WTC11 (cell line): Measurements from ENCODE around the gene REX1BD. TPM values are rescaled to one million over a fixed set of nuclear protein-coding genes. Genes with fewer than 3 reads are reported as not detected.

Experiments used
- ATAC-seq: fragments of 200-7000 bp; cut with Tn5 transposase; 2 replicates; pipeline ENCODE4 v1.10.0; 2021; ENCODE audit warnings: mild to moderate bottlenecking, moderate library complexity
- CTCF ChIA-PET: fragments of 300-600 bp; sonication (Branson Sonifier 250); formaldehyde crosslinking; loops from one replicate; lab custom pipeline; 2021; ENCODE audit warnings: antibody characterized with exemption; lab: Charles Lee
- POLR2A ChIA-PET: fragments of 350-600 bp; sonication (Branson Sonifier 250); formaldehyde crosslinking; loops from one replicate; lab custom pipeline; 2021; ENCODE audit warnings: antibody characterized with exemption; lab: Charles Lee
- DNase-seq: peaks from one replicate; pipeline ENCODE4 v3.0.0; 2021; ENCODE audit warnings: low spot score
- H3K27ac Mint-ChIP-seq: 2 replicates; pipeline ENCODE4 v1.8.0; 2021; ENCODE audit warnings: mixed read lengths
- H3K27me3 Mint-ChIP-seq: 2 replicates; pipeline ENCODE4 v1.8.0; 2021; ENCODE audit warnings: low read depth, mild to moderate bottlenecking, moderate library complexity, mixed read lengths
- H3K36me3 Mint-ChIP-seq: 2 replicates; pipeline ENCODE4 v1.8.0; 2021; ENCODE audit warnings: mixed read lengths
- H3K4me1 Mint-ChIP-seq: 2 replicates; pipeline ENCODE4 v1.8.0; 2022; ENCODE audit warnings: mixed read lengths
- H3K4me3 Mint-ChIP-seq: 2 replicates; pipeline ENCODE4 v1.8.0; 2021; ENCODE audit warnings: mild to moderate bottlenecking, moderate library complexity, mixed read lengths
- H3K9me3 Mint-ChIP-seq: 2 replicates; pipeline ENCODE4 v1.8.0; 2021; ENCODE audit warnings: mixed read lengths
- ATF3 ChIP-seq: sonication (generic); formaldehyde crosslinking; conservative IDR thresholded peaks from 2 replicates; pipeline ENCODE4 v1.8.1; 2022; ENCODE audit warnings: mild to moderate bottlenecking, missing genetic modification reagents
- CBFB ChIP-seq: sonication (generic); formaldehyde crosslinking; IDR thresholded peaks from 2 replicates; pipeline ENCODE4 v1.8.1; 2022; ENCODE audit warnings: mild to moderate bottlenecking, low read depth, missing genetic modification reagents
- CREM ChIP-seq: sonication (generic); formaldehyde crosslinking; IDR thresholded peaks from 2 replicates; pipeline ENCODE4 v1.8.1; 2022; ENCODE audit warnings: mild to moderate bottlenecking, missing genetic modification reagents, moderate library complexity
- E2F4 ChIP-seq: sonication (generic); formaldehyde crosslinking; IDR thresholded peaks from 2 replicates; pipeline ENCODE4 v1.8.1; 2022; ENCODE audit warnings: low read depth, mild to moderate bottlenecking, moderate library complexity, missing genetic modification reagents, borderline replicate concordance
- ESRRA ChIP-seq: sonication (generic); formaldehyde crosslinking; IDR thresholded peaks from 2 replicates; pipeline ENCODE4 v1.8.1; 2022; ENCODE audit warnings: mild to moderate bottlenecking, missing genetic modification reagents, borderline replicate concordance
- FOXK1 ChIP-seq: sonication (generic); formaldehyde crosslinking; IDR thresholded peaks from 2 replicates; pipeline ENCODE4 v1.8.0; 2022; ENCODE audit warnings: mild to moderate bottlenecking, moderate library complexity, missing genetic modification reagents
- FOXP1 ChIP-seq: sonication (generic); formaldehyde crosslinking; IDR thresholded peaks from 2 replicates; pipeline ENCODE4 v1.8.0; 2022; ENCODE audit warnings: missing genetic modification reagents, mild to moderate bottlenecking, moderate library complexity, borderline replicate concordance
- FOXP4 ChIP-seq: sonication (generic); formaldehyde crosslinking; IDR thresholded peaks from 2 replicates; pipeline ENCODE4 v1.8.0; 2022; ENCODE audit warnings: mild to moderate bottlenecking, missing genetic modification reagents
- JUN ChIP-seq: sonication (generic); formaldehyde crosslinking; IDR thresholded peaks from 2 replicates; pipeline ENCODE4 v1.8.0; 2023; ENCODE audit warnings: mild to moderate bottlenecking, missing genetic modification reagents
- NFE2L1 ChIP-seq: sonication (generic); formaldehyde crosslinking; IDR thresholded peaks from 2 replicates; pipeline ENCODE4 v1.8.1; 2023; ENCODE audit warnings: missing genetic modification reagents
- TCF7 ChIP-seq: sonication (generic); formaldehyde crosslinking; IDR thresholded peaks from 2 replicates; pipeline ENCODE4 v1.8.0; 2022; ENCODE audit warnings: mild to moderate bottlenecking, low read depth, missing genetic modification reagents, moderate library complexity
- TEAD1 ChIP-seq: sonication (generic); formaldehyde crosslinking; IDR thresholded peaks from 2 replicates; pipeline ENCODE4 v1.8.0; 2022; ENCODE audit warnings: mild to moderate bottlenecking, missing genetic modification reagents
- ZNF232 ChIP-seq: sonication (generic); formaldehyde crosslinking; IDR thresholded peaks from 2 replicates; pipeline ENCODE4 v1.8.0; 2022; ENCODE audit warnings: mild to moderate bottlenecking, missing genetic modification reagents
- ZNF263 ChIP-seq: sonication (generic); formaldehyde crosslinking; IDR thresholded peaks from 2 replicates; pipeline ENCODE4 v1.8.1; 2022; ENCODE audit warnings: low read depth, mild to moderate bottlenecking, moderate library complexity, missing genetic modification reagents
- ZNF416 ChIP-seq: fragments of 250-450 bp; sonication (Bioruptor Pico); IDR thresholded peaks from 2 replicates; pipeline ENCODE4 v1.9.0; 2021; ENCODE audit warnings: mild to moderate bottlenecking, inconsistent platforms
- total RNA-seq: library from RNA; stranded (reverse); gene quantifications from 3 replicates; pipeline ENCODE4 v1.2.3, GENCODE V29; 2021
- TF ChIP-seq, protein P1 (sequence below): fragments of 250-450 bp; sonication (Bioruptor Pico); IDR thresholded peaks from 2 replicates; pipeline ENCODE4 v1.9.0; 2021; ENCODE audit warnings: mild to moderate bottlenecking, borderline replicate concordance
- TF ChIP-seq, protein P2 (sequence below): sonication (generic); formaldehyde crosslinking; IDR thresholded peaks from 2 replicates; pipeline ENCODE4 v1.8.1; 2023; ENCODE audit warnings: mild to moderate bottlenecking, moderate library complexity, missing genetic modification reagents
- TF ChIP-seq, protein P3 (sequence below): sonication (generic); formaldehyde crosslinking; IDR thresholded peaks from 2 replicates; pipeline ENCODE4 v1.8.1; 2023; ENCODE audit warnings: mild to moderate bottlenecking, missing genetic modification reagents, borderline replicate concordance
- TF ChIP-seq, protein P4 (sequence below): sonication (generic); formaldehyde crosslinking; IDR thresholded peaks from 2 replicates; pipeline ENCODE4 v1.8.0; 2023; ENCODE audit warnings: missing genetic modification reagents

Gene REX1BD
- total RNA-seq, 1 experiment from 2014 or later = 90.2 TPM

- H3K4me3 Mint-ChIP-seq = peak within 1 kb of the TSS; percentile 80
- no peak; the same call in 1 of the 2 replicates for ATAC-seq
- peaks cover 5% of the 10 kb centered on the region for H3K36me3 Mint-ChIP-seq
- H3K9me3 Mint-ChIP-seq = peaks cover 7% of the 10 kb centered on the region
- peaks cover 38% of the 10 kb centered on the region for H3K4me1 Mint-ChIP-seq
- peaks cover 78% of the 10 kb centered on the region for H3K27me3 Mint-ChIP-seq
- ChIA-PET POLR2A (interaction anchor here (0.7 to 2.4 kb wide), 3 partner anchors 8 to 24 kb away, joined by 4 to 8 read pairs (median 7); no protein-coding TSS in a partner anchor), CTCF (interaction anchor here (0.7 to 3.4 kb wide), 13 partner anchors 11 to 234 kb away, joined by 3 to 14 read pairs (median 4); no protein-coding TSS in a partner anchor)
- no peak within 1 kb of the TSS for H3K27ac Mint-ChIP-seq
- DNase-seq = peak; percentile 60
- TF ChIP-seq FOXK1 (CRISPR knock-in tag) (0 out of 2 replicates have a peak, but pooled peaks have one; percentile 42), NFE2L1 (CRISPR knock-in tag) (no peak), ZNF232 (no peak), ZNF416 (no peak), CREM (peak; percentile 85; the same call in 1 of the 2 replicates), E2F4 (CRISPR knock-in tag) (no peak), ESRRA (CRISPR knock-in tag) (no peak), JUN (CRISPR knock-in tag) (no peak), ATF3 (no peak), FOXP1 (CRISPR knock-in tag) (0 out of 2 replicates have a peak, but pooled peaks have one; percentile 26), TEAD1 (0 out of 2 replicates have a peak, but pooled peaks have one; percentile 16), CBFB (CRISPR knock-in tag) (no peak), TCF7 (CRISPR knock-in tag) (0 out of 2 replicates have a peak, but pooled peaks have one; percentile 20), ZNF263 (CRISPR knock-in tag) (peak; percentile 51; the same call in 1 of the 2 replicates), FOXP4 (CRISPR knock-in tag) (peak; percentile 77)
- TF ChIP-seq, protein P1, sequence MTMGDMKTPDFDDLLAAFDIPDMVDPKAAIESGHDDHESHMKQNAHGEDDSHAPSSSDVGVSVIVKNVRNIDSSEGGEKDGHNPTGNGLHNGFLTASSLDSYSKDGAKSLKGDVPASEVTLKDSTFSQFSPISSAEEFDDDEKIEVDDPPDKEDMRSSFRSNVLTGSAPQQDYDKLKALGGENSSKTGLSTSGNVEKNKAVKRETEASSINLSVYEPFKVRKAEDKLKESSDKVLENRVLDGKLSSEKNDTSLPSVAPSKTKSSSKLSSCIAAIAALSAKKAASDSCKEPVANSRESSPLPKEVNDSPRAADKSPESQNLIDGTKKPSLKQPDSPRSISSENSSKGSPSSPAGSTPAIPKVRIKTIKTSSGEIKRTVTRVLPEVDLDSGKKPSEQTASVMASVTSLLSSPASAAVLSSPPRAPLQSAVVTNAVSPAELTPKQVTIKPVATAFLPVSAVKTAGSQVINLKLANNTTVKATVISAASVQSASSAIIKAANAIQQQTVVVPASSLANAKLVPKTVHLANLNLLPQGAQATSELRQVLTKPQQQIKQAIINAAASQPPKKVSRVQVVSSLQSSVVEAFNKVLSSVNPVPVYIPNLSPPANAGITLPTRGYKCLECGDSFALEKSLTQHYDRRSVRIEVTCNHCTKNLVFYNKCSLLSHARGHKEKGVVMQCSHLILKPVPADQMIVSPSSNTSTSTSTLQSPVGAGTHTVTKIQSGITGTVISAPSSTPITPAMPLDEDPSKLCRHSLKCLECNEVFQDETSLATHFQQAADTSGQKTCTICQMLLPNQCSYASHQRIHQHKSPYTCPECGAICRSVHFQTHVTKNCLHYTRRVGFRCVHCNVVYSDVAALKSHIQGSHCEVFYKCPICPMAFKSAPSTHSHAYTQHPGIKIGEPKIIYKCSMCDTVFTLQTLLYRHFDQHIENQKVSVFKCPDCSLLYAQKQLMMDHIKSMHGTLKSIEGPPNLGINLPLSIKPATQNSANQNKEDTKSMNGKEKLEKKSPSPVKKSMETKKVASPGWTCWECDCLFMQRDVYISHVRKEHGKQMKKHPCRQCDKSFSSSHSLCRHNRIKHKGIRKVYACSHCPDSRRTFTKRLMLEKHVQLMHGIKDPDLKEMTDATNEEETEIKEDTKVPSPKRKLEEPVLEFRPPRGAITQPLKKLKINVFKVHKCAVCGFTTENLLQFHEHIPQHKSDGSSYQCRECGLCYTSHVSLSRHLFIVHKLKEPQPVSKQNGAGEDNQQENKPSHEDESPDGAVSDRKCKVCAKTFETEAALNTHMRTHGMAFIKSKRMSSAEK (CRISPR knock-in tag) = no peak
- TF ChIP-seq, protein P2, sequence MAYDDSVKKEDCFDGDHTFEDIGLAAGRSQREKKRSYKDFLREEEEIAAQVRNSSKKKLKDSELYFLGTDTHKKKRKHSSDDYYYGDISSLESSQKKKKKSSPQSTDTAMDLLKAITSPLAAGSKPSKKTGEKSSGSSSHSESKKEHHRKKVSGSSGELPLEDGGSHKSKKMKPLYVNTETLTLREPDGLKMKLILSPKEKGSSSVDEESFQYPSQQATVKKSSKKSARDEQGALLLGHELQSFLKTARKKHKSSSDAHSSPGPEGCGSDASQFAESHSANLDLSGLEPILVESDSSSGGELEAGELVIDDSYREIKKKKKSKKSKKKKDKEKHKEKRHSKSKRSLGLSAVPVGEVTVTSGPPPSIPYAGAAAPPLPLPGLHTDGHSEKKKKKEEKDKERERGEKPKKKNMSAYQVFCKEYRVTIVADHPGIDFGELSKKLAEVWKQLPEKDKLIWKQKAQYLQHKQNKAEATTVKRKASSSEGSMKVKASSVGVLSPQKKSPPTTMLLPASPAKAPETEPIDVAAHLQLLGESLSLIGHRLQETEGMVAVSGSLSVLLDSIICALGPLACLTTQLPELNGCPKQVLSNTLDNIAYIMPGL (CRISPR knock-in tag) = peak; percentile 59; the same call in 1 of the 2 replicates
- TF ChIP-seq, protein P3, sequence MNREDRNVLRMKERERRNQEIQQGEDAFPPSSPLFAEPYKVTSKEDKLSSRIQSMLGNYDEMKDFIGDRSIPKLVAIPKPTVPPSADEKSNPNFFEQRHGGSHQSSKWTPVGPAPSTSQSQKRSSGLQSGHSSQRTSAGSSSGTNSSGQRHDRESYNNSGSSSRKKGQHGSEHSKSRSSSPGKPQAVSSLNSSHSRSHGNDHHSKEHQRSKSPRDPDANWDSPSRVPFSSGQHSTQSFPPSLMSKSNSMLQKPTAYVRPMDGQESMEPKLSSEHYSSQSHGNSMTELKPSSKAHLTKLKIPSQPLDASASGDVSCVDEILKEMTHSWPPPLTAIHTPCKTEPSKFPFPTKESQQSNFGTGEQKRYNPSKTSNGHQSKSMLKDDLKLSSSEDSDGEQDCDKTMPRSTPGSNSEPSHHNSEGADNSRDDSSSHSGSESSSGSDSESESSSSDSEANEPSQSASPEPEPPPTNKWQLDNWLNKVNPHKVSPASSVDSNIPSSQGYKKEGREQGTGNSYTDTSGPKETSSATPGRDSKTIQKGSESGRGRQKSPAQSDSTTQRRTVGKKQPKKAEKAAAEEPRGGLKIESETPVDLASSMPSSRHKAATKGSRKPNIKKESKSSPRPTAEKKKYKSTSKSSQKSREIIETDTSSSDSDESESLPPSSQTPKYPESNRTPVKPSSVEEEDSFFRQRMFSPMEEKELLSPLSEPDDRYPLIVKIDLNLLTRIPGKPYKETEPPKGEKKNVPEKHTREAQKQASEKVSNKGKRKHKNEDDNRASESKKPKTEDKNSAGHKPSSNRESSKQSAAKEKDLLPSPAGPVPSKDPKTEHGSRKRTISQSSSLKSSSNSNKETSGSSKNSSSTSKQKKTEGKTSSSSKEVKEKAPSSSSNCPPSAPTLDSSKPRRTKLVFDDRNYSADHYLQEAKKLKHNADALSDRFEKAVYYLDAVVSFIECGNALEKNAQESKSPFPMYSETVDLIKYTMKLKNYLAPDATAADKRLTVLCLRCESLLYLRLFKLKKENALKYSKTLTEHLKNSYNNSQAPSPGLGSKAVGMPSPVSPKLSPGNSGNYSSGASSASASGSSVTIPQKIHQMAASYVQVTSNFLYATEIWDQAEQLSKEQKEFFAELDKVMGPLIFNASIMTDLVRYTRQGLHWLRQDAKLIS (CRISPR knock-in tag) = no peak
- TF ChIP-seq, protein P4, sequence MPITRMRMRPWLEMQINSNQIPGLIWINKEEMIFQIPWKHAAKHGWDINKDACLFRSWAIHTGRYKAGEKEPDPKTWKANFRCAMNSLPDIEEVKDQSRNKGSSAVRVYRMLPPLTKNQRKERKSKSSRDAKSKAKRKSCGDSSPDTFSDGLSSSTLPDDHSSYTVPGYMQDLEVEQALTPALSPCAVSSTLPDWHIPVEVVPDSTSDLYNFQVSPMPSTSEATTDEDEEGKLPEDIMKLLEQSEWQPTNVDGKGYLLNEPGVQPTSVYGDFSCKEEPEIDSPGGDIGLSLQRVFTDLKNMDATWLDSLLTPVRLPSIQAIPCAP = 0 out of 2 replicates have a peak, but pooled peaks have one; percentile 30
Observed at GRCh38 chr19:18612772-18613588, 24.4 kb downstream of the REX1BD start, which contains the start of gene TMEM59L. TSS of gene TMEM59L (plus strand) at chr19:18612870. CDS start at chr19:18612959, 89 bp downstream.
